HG03457 (cell line): ENCODE data around the gene MAPK1.
"Not testable (repeated sequence)": the region's sequence is repeated elsewhere in the genome, so short reads cannot be mapped to it uniquely, and the experiment has no call there.

Experiments used
- ATAC-seq: cut with Tn5 transposase; IDR thresholded peaks from one replicate; pipeline ENCODE4 v1.9.1; 2021; ENCODE audit warnings: moderate number of reproducible peaks; ENCODE audit not compliant: unreplicated experiment

The MAPK1 gene

GRCh38 chr22:21730535-21731308, 136.7 kb downstream of the MAPK1 start:
- no peak for ATAC-seq

DNA sequence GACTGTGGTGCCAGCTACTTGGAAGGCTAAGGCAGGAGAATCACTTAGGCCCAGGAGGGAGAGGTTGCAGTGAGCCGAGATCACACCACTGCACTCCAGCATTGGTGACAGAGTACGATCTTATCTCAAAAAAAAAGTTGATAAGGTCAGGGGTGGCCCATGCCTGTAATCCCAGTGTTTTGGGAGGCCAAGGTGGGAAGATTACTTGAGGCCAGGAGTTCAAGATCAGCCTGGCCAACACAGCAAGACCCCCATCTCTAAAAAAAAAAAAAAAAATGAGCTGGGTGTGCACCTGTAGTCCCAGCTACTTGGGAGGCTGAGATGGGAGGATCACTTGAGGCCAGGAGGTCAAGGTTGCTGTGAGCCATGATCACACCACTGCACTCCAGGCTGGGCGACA, 138.3 kb downstream of the MAPK1 start:
- ATAC-seq = not testable (repeated sequence)

GRCh38 chr22:21728270-21728669, 139.2 kb downstream of the MAPK1 start:
- no peak for ATAC-seq

DNA sequence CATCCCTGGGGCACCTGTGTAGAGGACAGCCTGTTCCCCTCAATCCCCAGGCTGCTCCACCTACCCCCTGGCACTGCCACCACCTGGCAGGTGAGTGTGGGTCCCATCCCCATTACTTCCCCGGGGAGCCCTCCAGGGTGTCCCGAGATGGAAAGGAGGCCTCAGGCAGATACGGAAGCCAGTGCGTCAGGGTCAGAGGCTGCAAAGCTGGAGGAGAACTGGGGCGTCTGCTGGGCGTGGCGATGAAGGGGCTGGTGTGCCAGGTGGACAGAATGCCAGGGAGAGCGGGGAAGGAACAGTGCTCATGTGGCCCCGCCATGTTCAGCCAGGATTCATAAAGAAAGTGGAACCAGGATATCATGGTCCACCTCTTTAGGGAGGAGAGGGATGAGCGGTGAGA, 139.7 kb downstream of the MAPK1 start:
- no peak for ATAC-seq

GRCh38 chr22:21727159-21727558, 140.3 kb downstream of the MAPK1 start:
- ATAC-seq = no peak

GRCh38 chr22:21726650-21727049, 140.8 kb downstream of the MAPK1 start:
- no peak for ATAC-seq

GRCh38 chr22:21725956-21726649, 141.3 kb downstream of the MAPK1 start:
- ATAC-seq = no peak

DNA sequence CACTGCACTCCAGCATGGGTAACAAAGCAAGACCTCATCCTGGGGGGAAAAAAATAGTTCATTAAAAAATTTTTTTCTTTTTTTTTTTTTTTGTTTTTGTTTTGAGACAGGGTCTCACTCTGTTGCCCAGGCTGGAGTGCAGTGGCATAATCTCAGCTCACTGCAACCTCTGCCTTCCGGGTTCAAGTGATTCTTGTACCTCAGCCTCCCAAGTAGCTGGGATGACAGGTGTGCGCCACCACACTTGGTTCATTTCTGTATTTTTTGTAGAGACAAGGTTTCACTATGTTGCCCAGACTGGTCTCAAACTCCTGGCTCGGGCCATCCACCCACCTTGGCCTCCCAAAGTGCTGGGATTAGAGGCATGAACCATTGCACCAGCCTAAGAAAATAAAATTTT, 142.9 kb downstream of the MAPK1 start:
- ATAC-seq = not testable (repeated sequence)

- not testable (repeated sequence) for ATAC-seq
Measured at GRCh38 chr22:21721195-21721852, 146.1 kb downstream of the MAPK1 start.

DNA sequence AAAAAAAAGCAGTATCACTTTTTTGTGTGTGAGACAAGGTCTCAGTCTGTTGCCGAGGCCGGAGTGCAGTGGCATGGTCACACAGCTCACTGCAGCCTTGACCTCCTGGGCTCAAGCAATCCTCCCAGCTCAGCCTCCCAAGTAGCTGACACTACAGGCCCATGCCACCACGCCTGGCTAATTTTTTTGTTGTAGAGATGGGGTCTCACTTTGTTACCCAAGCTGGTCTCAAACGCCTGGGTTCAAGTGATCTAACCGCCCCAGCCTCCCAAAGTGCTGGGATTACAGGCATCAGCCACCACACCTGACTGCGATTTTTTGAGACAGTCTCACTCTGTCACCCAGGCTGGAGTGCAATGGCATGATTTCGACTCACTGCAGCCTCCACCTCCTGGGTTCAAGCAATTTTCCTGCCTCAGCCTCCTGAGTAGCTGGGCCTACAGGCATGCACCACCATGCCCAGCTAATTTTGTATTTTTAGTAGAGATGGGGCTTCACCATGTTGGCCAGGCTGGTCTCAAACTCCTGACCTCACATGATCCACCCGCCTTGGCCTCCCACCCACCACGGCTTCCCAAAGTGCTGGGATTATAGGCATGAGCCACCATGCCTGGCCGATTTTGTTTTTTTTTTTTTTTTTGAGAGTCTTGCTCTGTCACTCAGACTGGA, 147.1 kb downstream of the MAPK1 start:
- ATAC-seq = not testable (repeated sequence)

DNA sequence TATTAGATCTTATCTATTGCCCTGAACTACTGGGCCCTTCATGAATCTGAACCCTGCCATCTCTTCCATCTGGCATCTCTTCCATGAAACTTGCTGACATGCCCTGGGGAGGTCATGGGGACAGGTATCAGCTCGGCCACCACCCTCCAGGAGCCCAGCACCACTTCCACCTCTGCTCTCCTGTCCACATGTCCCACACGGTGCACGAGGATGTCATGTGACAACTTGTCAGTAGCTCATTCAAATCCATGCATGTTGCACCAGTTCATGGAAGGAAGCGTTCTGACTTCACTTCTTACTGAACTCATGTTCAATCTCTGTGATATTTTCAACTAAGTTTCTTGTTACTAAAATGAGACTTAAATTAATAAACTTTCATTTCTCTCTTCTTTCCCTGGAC, 148.4 kb downstream of the MAPK1 start:
- ATAC-seq = no peak

DNA sequence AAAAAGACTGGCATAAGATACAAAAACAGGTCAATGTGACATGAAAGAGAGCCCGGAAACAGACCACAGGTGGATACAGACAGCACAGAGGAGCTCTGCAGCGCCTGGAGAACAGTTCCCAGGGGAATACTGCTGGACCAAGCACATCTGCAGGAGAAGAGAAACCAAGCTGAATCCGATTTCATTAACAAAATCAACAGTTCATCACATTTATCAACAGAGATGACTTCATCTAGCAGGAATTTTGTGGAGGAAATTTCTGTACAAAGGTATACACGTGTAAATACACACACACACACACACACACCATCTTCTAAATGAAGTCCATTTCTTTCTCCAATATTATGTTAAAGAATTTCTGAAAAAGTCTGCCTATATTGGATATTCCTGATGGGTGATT, 148.9 kb downstream of the MAPK1 start:
- ATAC-seq = no peak

DNA sequence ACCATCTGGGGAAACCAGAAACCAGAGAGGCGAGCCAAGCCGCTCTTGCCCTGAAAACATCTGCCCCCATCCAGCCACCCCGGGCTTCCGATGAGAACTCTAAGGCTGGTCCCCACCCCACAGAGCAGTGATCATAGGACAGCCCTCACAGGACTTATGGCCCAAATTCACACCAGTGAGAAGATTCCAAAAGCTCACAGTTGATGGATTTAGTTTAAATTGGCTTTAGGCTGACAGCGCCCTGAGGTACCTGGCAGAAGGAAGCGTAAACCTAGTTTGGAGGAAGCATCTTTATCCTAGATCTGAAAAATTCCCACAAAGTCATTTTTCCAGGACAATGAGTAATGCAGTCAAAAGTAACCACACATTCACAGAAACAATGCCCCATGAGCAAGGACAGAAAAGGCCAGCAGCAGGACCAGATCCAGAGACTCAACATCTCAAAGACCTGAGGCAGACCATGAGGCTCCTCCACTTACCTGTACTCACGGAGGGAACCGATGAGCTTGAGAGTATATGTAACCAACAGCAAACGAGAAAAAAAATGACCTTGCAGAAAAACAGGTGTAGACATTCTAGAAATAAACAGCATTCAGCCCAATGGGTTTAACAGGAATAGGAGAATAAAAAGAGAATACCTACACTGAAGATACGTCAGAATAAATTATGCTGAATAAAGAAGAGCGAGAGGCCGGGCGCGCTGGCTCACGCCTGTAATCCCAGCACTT, 150.9 kb downstream of the MAPK1 start:
- ATAC-seq = not testable (repeated sequence)

- ATAC-seq = no peak
Measured at GRCh38 chr22:21714786-21715185, 152.7 kb downstream of the MAPK1 start.

DNA sequence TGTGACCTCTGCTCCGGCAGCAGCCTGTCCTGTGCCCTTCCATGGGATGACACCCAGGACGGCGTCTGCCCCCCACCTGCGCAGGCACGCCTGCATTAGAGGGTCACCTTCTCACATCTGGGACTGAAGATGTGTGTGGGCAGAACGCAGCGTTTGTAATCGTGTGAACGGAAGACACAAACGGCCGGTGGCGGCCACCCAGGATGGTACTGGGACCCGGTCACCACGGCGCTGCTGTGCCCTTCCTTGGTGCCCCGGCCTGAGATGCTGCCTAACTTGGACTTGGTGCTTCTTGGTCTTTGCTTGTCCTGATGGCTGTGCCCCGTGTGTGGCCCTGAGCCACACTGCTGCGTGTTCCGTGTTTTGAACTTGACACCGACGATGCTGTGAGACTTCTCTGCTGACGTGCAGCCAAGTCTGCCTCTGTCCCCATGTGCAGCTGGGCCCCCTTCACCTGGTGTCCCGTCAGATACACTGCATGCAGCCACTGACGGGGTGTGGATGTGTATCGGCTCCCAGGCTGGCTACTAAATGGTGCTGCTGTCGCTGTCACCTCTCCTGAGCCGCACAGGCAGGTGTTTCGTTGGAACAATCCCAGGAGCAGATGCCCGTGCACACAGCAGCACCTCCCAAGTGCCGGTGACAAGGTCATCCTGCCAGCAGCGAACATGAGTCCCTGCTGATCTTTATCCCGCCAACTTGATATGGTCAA, 153.2 kb downstream of the MAPK1 start:
- ATAC-seq = no peak

GRCh38 chr22:21713428-21714058, 153.9 kb downstream of the MAPK1 start:
- ATAC-seq = no peak

- no peak for ATAC-seq
Measured at GRCh38 chr22:21712751-21713427, 154.6 kb downstream of the MAPK1 start.

- ATAC-seq = no peak
Measured at GRCh38 chr22:21711851-21712250, 155.6 kb downstream of the MAPK1 start.

GRCh38 chr22:21710156-21710555, 157.3 kb downstream of the MAPK1 start:
- ATAC-seq = no peak
